ENCODE results near the gene CXCR5. TPM values are rescaled to one million over a fixed set of nuclear protein-coding genes. Genes with fewer than 3 reads are reported as not detected.
A peak's percentile ranks its signal among the peaks of the same experiment; 100 is the strongest.

Gene CXCR5
- total RNA-seq, 1 donor from 2014 or later = not detected

DNA sequence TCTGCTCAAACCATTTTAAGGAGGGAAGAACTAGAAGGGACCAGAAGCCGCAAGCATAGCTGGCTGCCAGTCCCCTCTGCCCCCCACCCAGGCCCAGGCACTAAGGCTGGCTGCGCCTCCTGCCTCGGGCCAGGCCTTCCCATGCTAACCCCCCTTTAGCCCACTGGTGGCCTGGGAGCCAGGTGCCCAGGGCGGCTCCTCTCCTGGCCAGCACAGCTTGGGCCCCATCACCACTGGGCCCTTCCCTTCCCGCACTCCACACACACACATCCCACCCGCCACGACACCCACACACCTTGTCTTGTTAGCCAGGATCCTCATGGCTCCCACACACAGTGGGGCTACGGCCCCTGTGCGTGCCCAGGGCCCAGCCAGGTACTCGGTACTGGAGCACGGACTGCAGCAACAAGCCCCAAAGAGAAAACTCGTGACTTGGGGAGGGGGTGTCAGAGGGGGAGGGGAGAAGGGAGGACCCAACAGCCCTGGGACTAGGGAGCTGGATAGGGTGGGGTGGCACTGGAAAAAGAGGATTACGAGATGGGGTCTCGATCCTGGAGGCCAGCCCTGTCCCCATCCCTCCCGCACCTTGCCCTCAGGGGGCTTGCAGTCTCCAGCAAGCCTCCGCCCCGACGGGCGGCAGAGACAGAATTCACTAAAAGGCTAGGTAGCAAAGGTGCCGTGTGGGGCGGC lies 26.1 kb downstream of the CXCR5 start:
- Mint-ChIP-seq H3K27ac (ENCODE audit: unreplicated experiment) (peak overlapping the region; percentile 72), H3K27me3 (ENCODE audit: unreplicated experiment) (peaks cover 9% of the 10 kb centered on the region), H3K36me3 (ENCODE audit: unreplicated experiment) (no peaks in the 10 kb centered on the region), H3K4me3 (ENCODE audit: unreplicated experiment) (peak overlapping the region; percentile 56), H3K9me3 (ENCODE audit: unreplicated experiment) (peaks cover 8% of the 10 kb centered on the region), H3K4me1 (ENCODE audit: low read depth, unreplicated experiment) (peaks cover 25% of the 10 kb centered on the region)
- no peak for DNase-seq
- TF ChIP-seq CTCF (IDR thresholded peaks at IDR 0.05; ENCODE audit: partially characterized antibody, unreplicated experiment) = no peak

DNA sequence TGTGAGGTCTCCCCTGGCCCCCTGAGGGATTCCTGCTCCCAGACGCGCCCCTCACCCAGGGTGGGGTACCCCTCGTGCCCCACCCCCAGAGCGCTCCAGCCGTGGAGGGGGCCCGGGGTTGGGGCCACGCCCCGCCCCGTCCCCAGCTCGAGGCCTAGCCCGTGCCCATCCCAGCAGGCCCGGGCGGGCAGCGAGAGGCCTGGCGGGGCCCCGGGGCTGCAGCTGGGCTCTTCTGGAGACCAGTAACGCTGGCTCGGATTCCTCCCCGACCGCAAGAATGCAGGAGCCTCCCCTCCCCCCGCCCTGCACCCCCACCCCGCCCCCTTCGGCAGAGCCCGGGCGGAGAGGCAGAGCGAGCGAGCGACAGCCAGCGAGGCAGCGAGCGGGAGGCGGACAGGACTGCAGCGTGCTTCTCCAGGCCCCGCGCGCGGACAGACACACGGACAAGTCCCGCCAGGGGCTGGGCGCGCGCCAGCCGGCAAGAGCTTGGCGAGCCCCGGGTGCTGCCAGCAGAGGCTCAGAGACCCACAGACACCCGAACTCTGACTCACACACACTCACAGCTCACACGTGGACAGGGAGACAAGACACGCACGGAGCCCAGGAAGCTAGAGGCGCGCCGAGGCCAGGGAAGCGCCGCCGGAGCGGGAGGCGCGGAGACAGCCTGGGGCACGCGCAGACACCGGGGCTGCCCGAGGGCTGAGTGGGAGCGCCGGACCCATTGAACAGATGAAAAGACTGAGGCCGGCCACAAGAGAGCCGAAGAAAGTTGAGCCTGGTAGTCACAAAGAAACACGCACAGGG lies 26.8 kb downstream of the CXCR5 start:
- TF ChIP-seq CTCF (IDR thresholded peaks at IDR 0.05; ENCODE audit: partially characterized antibody, unreplicated experiment) = no peak
- DNase-seq = peak; percentile 48
- Mint-ChIP-seq H3K4me1 (ENCODE audit: low read depth, unreplicated experiment) (peaks cover 30% of the 10 kb centered on the region), H3K27ac (ENCODE audit: unreplicated experiment) (no peak overlapping the region), H3K36me3 (ENCODE audit: unreplicated experiment) (no peaks in the 10 kb centered on the region), H3K4me3 (ENCODE audit: unreplicated experiment) (no peak overlapping the region), H3K27me3 (ENCODE audit: unreplicated experiment) (peaks cover 9% of the 10 kb centered on the region), H3K9me3 (ENCODE audit: unreplicated experiment) (peaks cover 8% of the 10 kb centered on the region)

- no peak overlapping the region for H3K27ac Mint-ChIP-seq (ENCODE audit: unreplicated experiment)
- no peaks in the 10 kb centered on the region for H3K36me3 Mint-ChIP-seq (ENCODE audit: unreplicated experiment)
- peaks cover 8% of the 10 kb centered on the region for H3K9me3 Mint-ChIP-seq (ENCODE audit: unreplicated experiment)
Measured at GRCh38 chr11:118911113-118911879, 27.6 kb downstream of the CXCR5 start.

DNA sequence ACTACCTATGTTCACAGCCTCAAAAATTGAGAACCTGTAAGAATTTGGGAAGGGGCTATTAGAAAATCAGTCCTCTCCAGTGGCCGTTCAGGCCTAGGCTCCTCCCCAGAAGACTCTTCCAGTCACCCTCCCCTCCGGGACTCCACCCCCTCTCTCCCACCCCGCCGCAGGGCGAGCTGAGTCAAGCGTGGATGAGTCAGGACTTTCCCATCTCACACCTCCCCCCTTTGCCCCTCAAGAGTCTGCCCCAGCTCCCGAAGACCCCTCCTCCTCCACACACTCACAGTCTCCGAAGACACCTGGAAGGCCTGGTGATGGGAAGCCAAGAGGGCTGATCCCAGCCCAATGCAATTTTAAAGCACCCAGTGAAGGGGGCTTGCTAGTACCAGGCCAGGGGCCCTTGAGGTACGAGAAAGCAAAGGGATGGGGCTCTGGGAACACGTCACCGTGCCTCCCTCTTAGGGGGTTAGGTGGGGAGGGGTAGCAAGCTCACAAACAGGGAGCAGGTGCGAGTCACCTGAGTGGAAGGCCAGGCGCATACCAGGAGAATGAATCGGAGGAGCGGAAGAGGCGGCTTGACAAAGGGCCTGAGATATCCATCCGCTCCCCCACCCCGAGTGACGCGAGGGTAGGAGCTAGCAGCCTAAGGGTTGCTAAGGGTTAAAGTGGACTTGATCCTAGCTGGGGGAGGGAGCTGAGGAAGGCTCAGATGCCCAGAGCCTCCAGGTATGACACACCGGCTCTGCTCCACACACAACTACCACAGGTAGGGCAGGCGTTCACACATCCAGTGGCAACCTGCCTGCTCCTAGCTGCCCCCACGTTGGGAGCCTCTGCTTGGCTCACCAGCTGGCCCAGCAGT lies 28.4 kb downstream of the CXCR5 start:
- Mint-ChIP-seq H3K27me3 (ENCODE audit: unreplicated experiment) (peaks cover 7% of the 10 kb centered on the region), H3K27ac (ENCODE audit: unreplicated experiment) (no peak overlapping the region), H3K4me1 (ENCODE audit: low read depth, unreplicated experiment) (peaks cover 45% of the 10 kb centered on the region), H3K36me3 (ENCODE audit: unreplicated experiment) (no peaks in the 10 kb centered on the region), H3K9me3 (ENCODE audit: unreplicated experiment) (peaks cover 5% of the 10 kb centered on the region), H3K4me3 (ENCODE audit: unreplicated experiment) (no peak overlapping the region)
- DNase-seq = peak; percentile 57
- TF ChIP-seq CTCF (IDR thresholded peaks at IDR 0.05; ENCODE audit: partially characterized antibody, unreplicated experiment) = no peak

More at GRCh38 chr11:118911113-118911879, 27.6 kb downstream of the CXCR5 start:
- no peak for DNase-seq
- Mint-ChIP-seq H3K27me3 (ENCODE audit: unreplicated experiment) (peaks cover 9% of the 10 kb centered on the region), H3K4me1 (ENCODE audit: low read depth, unreplicated experiment) (peaks cover 38% of the 10 kb centered on the region), H3K4me3 (ENCODE audit: unreplicated experiment) (no peak overlapping the region)
- no peak for TF ChIP-seq CTCF (IDR thresholded peaks at IDR 0.05; ENCODE audit: partially characterized antibody, unreplicated experiment)
